Measurements from ENCODE around the gene SPIB. TPM values are rescaled to one million over a fixed set of nuclear protein-coding genes. Genes with fewer than 3 reads are reported as not detected.

SPIB gene
- total and polyA plus RNA-seq, 2 experiments from 2014 or later: 12.6 to 17.5 TPM

- Mint-ChIP-seq H3K27ac (peak overlapping the region; percentile 71; the same call in 1 of the 2 replicates), H3K4me1 (peaks cover 2% of the 10 kb centered on the region; the same call in 1 of the 3 replicates), H3K9me3 (peaks cover 2% of the 10 kb centered on the region; the same call in 1 of the 3 replicates), H3K4me3 (peak overlapping the region; percentile 99), H3K36me3 (ENCODE audit: low read depth) (peaks cover 37% of the 10 kb centered on the region), H3K27me3 (ENCODE audit: insufficient read depth, low read depth, poor library complexity) (peaks cover 16% of the 10 kb centered on the region)
- H3K9me2 ChIP-seq (ENCODE audit: insufficient read depth): no peaks in the 10 kb centered on the region
- 0 out of 2 replicates have a peak, but pooled peaks cover 3% of the 10 kb centered on the region for H3K4me1 ChIP-seq (ENCODE audit: insufficient read depth)
- H3K79me2 ChIP-seq (replicated peaks; ENCODE audit: insufficient read depth): no peaks in the 10 kb centered on the region
- DNase-seq (ENCODE audit: low spot score) (peak; percentile 94), ATAC-seq (peak; percentile 75)
- 0 out of 2 replicates have a peak, but pooled peaks cover 9% of the 10 kb centered on the region for H3F3A ChIP-seq (replicated peaks; ENCODE audit: low read depth)
- no peak overlapping the region for H2AFZ ChIP-seq
- peak overlapping the region; percentile 16; the same call in 1 of the 2 replicates for H3K4me3 ChIP-seq
- H3K4me2 ChIP-seq: no peak overlapping the region
- peaks cover 9% of the 10 kb centered on the region; the same call in 1 of the 2 replicates for H3K36me3 ChIP-seq (ENCODE audit: insufficient read depth)
- TF ChIP-seq CREB1 (CRISPR knock-in tag; IDR thresholded peaks at IDR 0.05; ENCODE audit: low read depth) (no peak), JUNB (IDR thresholded peaks at IDR 0.05; ENCODE audit: unreplicated experiment) (no peak), ZNF114 (CRISPR knock-in tag; IDR thresholded peaks at IDR 0.05) (no peak), ZNF331 (CRISPR knock-in tag; IDR thresholded peaks at IDR 0.05; ENCODE audit: low read depth) (no peak), EZH2phosphoT487 (IDR thresholded peaks at IDR 0.05; ENCODE audit: unreplicated experiment) (no peak), EZH2 (IDR thresholded peaks at IDR 0.05; ENCODE audit: low read depth, unreplicated experiment) (no peak), STAT1 (IDR thresholded peaks at IDR 0.05; ENCODE audit: unreplicated experiment) (no peak), NANOG (IDR thresholded peaks at IDR 0.05; ENCODE audit: borderline replicate concordance) (no peak), ZNF462 (CRISPR knock-in tag; IDR thresholded peaks at IDR 0.05) (no peak), ETS1 (IDR thresholded peaks at IDR 0.05) (no peak), POLR2AphosphoS5 (IDR thresholded peaks at IDR 0.05; ENCODE audit: low read depth) (no peak)
- TF ChIP-seq, protein P1, sequence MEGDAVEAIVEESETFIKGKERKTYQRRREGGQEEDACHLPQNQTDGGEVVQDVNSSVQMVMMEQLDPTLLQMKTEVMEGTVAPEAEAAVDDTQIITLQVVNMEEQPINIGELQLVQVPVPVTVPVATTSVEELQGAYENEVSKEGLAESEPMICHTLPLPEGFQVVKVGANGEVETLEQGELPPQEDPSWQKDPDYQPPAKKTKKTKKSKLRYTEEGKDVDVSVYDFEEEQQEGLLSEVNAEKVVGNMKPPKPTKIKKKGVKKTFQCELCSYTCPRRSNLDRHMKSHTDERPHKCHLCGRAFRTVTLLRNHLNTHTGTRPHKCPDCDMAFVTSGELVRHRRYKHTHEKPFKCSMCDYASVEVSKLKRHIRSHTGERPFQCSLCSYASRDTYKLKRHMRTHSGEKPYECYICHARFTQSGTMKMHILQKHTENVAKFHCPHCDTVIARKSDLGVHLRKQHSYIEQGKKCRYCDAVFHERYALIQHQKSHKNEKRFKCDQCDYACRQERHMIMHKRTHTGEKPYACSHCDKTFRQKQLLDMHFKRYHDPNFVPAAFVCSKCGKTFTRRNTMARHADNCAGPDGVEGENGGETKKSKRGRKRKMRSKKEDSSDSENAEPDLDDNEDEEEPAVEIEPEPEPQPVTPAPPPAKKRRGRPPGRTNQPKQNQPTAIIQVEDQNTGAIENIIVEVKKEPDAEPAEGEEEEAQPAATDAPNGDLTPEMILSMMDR (conservative IDR thresholded peaks at IDR 0.05; ENCODE audit: low read depth in 2 of 2): no peak
- TF ChIP-seq, protein P2, sequence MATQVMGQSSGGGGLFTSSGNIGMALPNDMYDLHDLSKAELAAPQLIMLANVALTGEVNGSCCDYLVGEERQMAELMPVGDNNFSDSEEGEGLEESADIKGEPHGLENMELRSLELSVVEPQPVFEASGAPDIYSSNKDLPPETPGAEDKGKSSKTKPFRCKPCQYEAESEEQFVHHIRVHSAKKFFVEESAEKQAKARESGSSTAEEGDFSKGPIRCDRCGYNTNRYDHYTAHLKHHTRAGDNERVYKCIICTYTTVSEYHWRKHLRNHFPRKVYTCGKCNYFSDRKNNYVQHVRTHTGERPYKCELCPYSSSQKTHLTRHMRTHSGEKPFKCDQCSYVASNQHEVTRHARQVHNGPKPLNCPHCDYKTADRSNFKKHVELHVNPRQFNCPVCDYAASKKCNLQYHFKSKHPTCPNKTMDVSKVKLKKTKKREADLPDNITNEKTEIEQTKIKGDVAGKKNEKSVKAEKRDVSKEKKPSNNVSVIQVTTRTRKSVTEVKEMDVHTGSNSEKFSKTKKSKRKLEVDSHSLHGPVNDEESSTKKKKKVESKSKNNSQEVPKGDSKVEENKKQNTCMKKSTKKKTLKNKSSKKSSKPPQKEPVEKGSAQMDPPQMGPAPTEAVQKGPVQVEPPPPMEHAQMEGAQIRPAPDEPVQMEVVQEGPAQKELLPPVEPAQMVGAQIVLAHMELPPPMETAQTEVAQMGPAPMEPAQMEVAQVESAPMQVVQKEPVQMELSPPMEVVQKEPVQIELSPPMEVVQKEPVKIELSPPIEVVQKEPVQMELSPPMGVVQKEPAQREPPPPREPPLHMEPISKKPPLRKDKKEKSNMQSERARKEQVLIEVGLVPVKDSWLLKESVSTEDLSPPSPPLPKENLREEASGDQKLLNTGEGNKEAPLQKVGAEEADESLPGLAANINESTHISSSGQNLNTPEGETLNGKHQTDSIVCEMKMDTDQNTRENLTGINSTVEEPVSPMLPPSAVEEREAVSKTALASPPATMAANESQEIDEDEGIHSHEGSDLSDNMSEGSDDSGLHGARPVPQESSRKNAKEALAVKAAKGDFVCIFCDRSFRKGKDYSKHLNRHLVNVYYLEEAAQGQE (IDR thresholded peaks at IDR 0.05; ENCODE audit: unreplicated experiment): no peak
- H3K27ac ChIP-seq (ENCODE audit: low read depth): no peak overlapping the region
- peaks cover 4% of the 10 kb centered on the region for H4K20me1 ChIP-seq (replicated peaks; ENCODE audit: insufficient read depth)
- H3K27me3 ChIP-seq (ENCODE audit: insufficient read depth): no peaks in the 10 kb centered on the region
Measured at GRCh38 chr19:50377051-50377461, 41.7 kb upstream of the SPIB start.
